Stimulated activated naive CD4-positive, alpha-beta T cell (primary cell): ENCODE data around the gene FNDC7.

Source experiments
- DNase-seq, 6 experiments: peaks; one replicate each; lab custom pipeline; 2025; lab: John Stamatoyannopoulos, UW

Gene FNDC7

GRCh38 chr1:108699375-108700332 is 13.1 kb upstream of the FNDC7 start:
- peak in 1 of 6 experiments; percentile 29 for DNase-seq

- no peak for DNase-seq
These were observed 11.4 kb upstream of the FNDC7 start for GRCh38 chr1:108701176-108701849.

GRCh38 chr1:108702109-108702508 is 10.6 kb upstream of the FNDC7 start:
- peak in 1 of 6 experiments; percentile 3 for DNase-seq

- DNase-seq, result peak in 4 of 6 experiments; percentile 3 to 63 (median 46)
These were observed 8.8 kb upstream of the FNDC7 start for GRCh38 chr1:108703939-108704338.

- peak in 1 of 6 experiments; percentile 23 for DNase-seq
These were observed 8.2 kb upstream of the FNDC7 start for GRCh38 chr1:108704496-108704895.

GRCh38 chr1:108706643-108707042 is 6.1 kb upstream of the FNDC7 start:
- no peak for DNase-seq

- peak; percentile 14 to 58 (median 45) for DNase-seq
These were observed 3.7 kb upstream of the FNDC7 start for GRCh38 chr1:108708691-108709660.

- DNase-seq, result no peak
These were observed 3.2 kb downstream of the FNDC7 start for GRCh38 chr1:108715932-108716331.

- DNase-seq, result no peak
These were observed 3.9 kb downstream of the FNDC7 start for GRCh38 chr1:108716437-108717230.

DNA sequence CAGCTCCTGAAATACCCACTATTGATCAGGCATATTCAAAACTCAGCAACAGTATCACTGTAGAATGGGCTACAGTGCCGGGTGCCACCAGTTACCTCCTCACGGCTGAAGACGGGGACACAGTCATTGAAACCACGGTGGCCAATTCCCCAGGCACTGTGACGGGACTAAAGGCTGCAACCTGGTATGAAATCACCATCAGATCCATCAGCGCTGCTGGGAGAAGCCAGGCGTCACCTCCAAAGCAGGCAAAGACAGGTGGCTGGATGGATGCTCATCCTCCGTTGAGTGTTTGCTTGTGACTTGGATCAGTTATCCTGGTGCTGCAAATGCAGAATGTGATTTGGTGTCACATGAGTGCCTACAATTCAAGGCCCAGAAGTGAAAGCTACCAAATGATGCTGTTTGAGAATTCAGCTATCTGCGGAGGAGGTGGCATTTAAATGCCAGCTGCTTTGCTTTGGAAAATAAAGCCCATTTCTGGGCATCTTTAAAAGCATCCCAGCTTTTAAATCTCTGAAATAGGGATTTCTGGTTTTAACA is 5.1 kb downstream of the FNDC7 start:
- no peak for DNase-seq

GRCh38 chr1:108718927-108719655 is 6.4 kb downstream of the FNDC7 start:
- DNase-seq, result no peak

DNA sequence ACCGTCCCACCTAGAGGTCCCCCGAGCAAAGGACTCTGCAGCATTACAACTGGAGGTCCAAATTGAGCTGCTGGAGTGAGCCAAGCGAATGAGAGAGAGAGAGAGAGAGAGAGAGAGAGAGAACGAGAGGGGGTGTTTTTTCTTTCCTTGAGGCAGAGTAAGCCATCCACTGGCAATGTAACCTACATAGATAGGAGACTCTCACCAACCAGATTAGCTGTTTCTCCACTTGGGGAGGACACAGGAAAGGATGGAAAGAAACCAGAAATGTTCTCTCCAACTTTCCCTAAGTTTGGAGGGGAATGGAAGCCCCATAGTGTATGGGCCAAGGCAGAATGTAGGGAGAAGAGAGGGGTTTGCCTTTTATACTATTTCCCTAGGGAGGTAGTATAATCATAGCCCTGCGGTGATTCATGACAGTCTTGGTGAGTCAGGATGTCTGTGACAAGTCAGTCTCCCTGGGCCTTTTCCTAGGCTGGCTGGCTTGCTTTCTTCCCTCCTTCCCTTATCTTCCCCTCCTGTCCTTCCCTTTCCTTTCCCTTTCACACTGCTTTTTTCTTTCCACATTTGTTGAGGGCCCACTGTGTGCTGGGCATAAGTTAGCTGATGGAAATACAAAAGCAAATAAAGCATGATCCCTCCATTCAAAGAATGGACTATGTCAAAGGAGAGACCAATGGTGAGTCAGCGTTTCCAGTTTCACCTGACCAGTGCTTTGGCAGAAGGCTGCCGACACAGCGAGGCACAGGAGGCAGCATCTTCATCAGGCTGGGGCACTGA is 7.1 kb downstream of the FNDC7 start:
- DNase-seq, result no peak

- no peak for DNase-seq
These were observed 9.6 kb downstream of the FNDC7 start for GRCh38 chr1:108722292-108722691.

- DNase-seq, result no peak
These were observed 13.2 kb downstream of the FNDC7 start for GRCh38 chr1:108725906-108726305.

DNA sequence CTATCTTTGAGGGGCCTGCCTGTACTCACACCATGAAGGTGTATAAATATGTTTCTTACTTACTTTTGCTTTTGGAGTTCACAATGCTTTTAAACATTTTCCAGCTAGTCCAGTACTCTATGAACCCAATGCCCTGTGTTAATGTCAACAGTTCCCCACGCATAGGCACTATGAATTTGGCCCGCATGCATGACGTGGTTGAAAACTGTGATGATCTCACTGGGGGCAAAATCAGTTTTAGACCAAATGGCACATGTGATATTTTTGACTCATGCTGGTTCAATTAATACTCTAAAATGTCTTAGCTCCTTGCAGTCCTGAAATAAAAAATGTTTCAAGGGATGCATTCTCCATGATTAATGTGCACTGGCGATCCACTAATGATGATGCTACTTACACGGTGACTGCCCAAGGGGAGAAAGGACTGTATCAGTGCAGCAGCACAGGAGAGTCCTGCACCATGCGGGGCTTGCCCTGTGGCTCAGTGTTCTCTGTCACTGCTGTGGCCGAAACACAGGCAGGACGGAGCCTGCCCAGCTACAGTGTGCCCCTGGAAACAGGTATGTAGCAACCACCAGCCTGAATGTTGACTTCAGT is 15.7 kb downstream of the FNDC7 start:
- no peak for DNase-seq

- DNase-seq, result no peak
These were observed 16.8 kb downstream of the FNDC7 start for GRCh38 chr1:108729481-108729880.

- DNase-seq, result no peak
These were observed 19.7 kb downstream of the FNDC7 start for GRCh38 chr1:108732398-108732797.

GRCh38 chr1:108734171-108734865 is 21.6 kb downstream of the FNDC7 start:
- no peak for DNase-seq
